Endodermal cell (in vitro differentiated cells): Measurements from ENCODE around the gene PSMC6. TPM values are rescaled to one million over a fixed set of nuclear protein-coding genes. Genes with fewer than 3 reads are reported as not detected.

Experiments used
- DNase-seq: peaks from one replicate; pipeline ENCODE4 v3.0.0-alpha.2; 2017
- H3K27ac ChIP-seq: 2 replicates; pipeline ENCODE4 v1.5.1; 2013; ENCODE audit warnings: mild to moderate bottlenecking, low read depth, low read length, moderate library complexity
- H3K27me3 ChIP-seq: 2 replicates; pipeline ENCODE4 v1.6.1; 2013; ENCODE audit warnings: mild to moderate bottlenecking, low read length, moderate library complexity; ENCODE audit not compliant: insufficient read depth, control insufficient read depth, poor library complexity, severe bottlenecking
- H3K36me3 ChIP-seq: 2 replicates; pipeline ENCODE4 v1.7.0; 2013; ENCODE audit warnings: mild to moderate bottlenecking, low read length, moderate library complexity; ENCODE audit not compliant: control insufficient read depth, insufficient read depth
- H3K4me1 ChIP-seq: one replicate; pipeline ENCODE4 v1.7.0; 2013; ENCODE audit warnings: low read length; ENCODE audit not compliant: control insufficient read depth, insufficient read depth
- H3K4me3 ChIP-seq: 2 replicates; pipeline ENCODE4 v1.5.1; 2013; ENCODE audit warnings: mild to moderate bottlenecking, low read length, moderate library complexity
- H3K9ac ChIP-seq: 2 replicates; pipeline ENCODE4 v1.6.1; 2013; ENCODE audit warnings: mild to moderate bottlenecking, low read length, moderate library complexity; ENCODE audit not compliant: poor library complexity, severe bottlenecking; ENCODE audit errors: extremely low read depth
- H3K9me3 ChIP-seq: 2 replicates; pipeline ENCODE4 v1.6.1; 2013; ENCODE audit warnings: mild to moderate bottlenecking, low read length, moderate library complexity; ENCODE audit not compliant: control insufficient read depth
- H3K27ac Mint-ChIP-seq: 2 replicates; pipeline ENCODE4 v1.8.0; 2020; ENCODE audit warnings: mixed read lengths
- H3K27me3 Mint-ChIP-seq: 2 replicates; pipeline ENCODE4 v1.8.0; 2021; ENCODE audit warnings: mild to moderate bottlenecking, mixed read lengths; ENCODE audit not compliant: insufficient read depth
- H3K36me3 Mint-ChIP-seq: 2 replicates; pipeline ENCODE4 v1.8.0; 2020; ENCODE audit warnings: low read depth, mixed read lengths
- H3K4me1 Mint-ChIP-seq: 2 replicates; pipeline ENCODE4 v1.8.0; 2020; ENCODE audit warnings: mixed read lengths
- H3K4me3 Mint-ChIP-seq: 2 replicates; pipeline ENCODE4 v1.8.0; 2020; ENCODE audit warnings: mild to moderate bottlenecking, moderate library complexity, mixed read lengths
- H3K9me3 Mint-ChIP-seq: 2 replicates; pipeline ENCODE4 v1.8.0; 2020; ENCODE audit warnings: mild to moderate bottlenecking, mixed read lengths
- CTCF ChIP-seq: fragments of 200-600 bp; sonication (generic); conservative IDR thresholded peaks from 2 replicates; pipeline ENCODE4 v1.5.0; 2021; ENCODE audit warnings: antibody characterized with exemption, mild to moderate bottlenecking
- WGBS, 2 experiments: methylation state at CpG; one replicate each; pipeline versions ENCODE4 v1.1.5 to v1.1.7; 2013; ENCODE audit warnings: missing lambda C conversion rate in 2 of 2, mixed read lengths in 1 of 2; ENCODE audit not compliant: insufficient coverage in 1 of 2, insufficient read length in 1 of 2; 5-methylcytosine and 5-hydroxymethylcytosine counted together
- total RNA-seq, 2 donors: library from RNA; stranded (reverse); fragmentation: NEBNext Ultra II Directional in 1 of 2; extraction: Animal tissue kit (Norgen Biotek cat#: 25700) in 1 of 2; gene quantifications; 2 replicates in 1 of 2; 3 replicates in 1 of 2; pipeline ENCODE4 v1.2.1, GENCODE V29; 2021

PSMC6 gene
- total RNA-seq, 2 donors from 2014 or later = 102 to 121 TPM

GRCh38 chr14:52694761-52695480 lies 12.1 kb upstream of the PSMC6 start:
- Histone ChIP-seq H3K4me1 (no peaks in the 10 kb centered on the region), H3K36me3 (no peaks in the 10 kb centered on the region), H3K4me3 (peak overlapping the region; percentile 92), H3K27ac (no peak overlapping the region), H3K9me3 (no peaks in the 10 kb centered on the region), H3K27me3 (no peaks in the 10 kb centered on the region), H3K9ac (peak overlapping the region; percentile 55)
- H3K27ac Mint-ChIP-seq = peak overlapping the region; percentile 89
- no peaks in the 10 kb centered on the region for H3K9me3 Mint-ChIP-seq
- H3K36me3 Mint-ChIP-seq = peaks cover 4% of the 10 kb centered on the region
- no peak for TF ChIP-seq CTCF
- DNase-seq = peak; percentile 72
- peaks cover 33% of the 10 kb centered on the region for H3K4me1 Mint-ChIP-seq
- H3K27me3 Mint-ChIP-seq = peaks cover 3% of the 10 kb centered on the region
- H3K4me3 Mint-ChIP-seq = peak overlapping the region; percentile 82
- WGBS, 2 experiments = 1% methylated on average over 16 to 46 of the region's 46 CpGs

DNA sequence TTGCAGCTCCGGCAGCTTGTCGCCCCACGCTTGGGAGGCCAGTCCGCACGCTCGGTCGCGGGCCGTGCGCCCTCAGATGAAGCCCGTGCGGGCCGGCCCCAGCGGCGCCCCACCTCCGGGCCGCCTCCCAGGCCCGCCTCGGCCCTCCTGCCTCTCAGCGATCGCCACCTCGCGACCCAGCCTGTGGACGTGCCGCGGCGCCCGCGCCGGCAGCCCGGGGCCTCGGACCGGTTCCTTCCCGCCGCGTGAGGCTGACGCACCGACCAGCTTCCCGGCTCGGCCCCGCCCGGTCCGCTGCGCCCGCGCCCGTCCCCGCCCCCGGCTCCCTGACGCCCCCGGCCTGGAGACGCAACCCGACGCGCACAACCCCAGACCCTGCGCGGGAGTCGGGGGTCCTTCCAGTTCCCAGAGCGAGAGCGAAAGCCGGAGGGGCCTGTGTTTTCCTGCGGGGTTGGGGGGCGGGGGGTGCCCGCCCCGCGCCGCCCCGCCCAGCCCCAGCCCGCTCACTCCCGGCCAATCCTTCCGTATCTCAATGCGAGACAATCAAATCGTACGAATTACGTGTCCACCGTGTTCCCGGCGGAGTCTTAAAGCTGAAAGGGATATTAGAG lies 11.4 kb upstream of the PSMC6 start, which contains the start of gene ERO1A:
Gene ERO1A, minus strand, starts transcription at position 78 of the 611 bp plus-strand sequence. Its CDS starts 77 bp downstream, at position 1.
- Mint-ChIP-seq H3K4me3 (peak within 1 kb of the TSS; percentile 82), H3K36me3 (no peaks in the 10 kb centered on the region), H3K4me1 (peaks cover 33% of the 10 kb centered on the region), H3K27ac (peak within 1 kb of the TSS; percentile 89), H3K9me3 (no peaks in the 10 kb centered on the region), H3K27me3 (peaks cover 3% of the 10 kb centered on the region)
- peak within 1 kb of the TSS; percentile 92 for H3K4me3 ChIP-seq
- H3K9ac ChIP-seq = peak within 1 kb of the TSS; percentile 55
- no peaks in the 10 kb centered on the region for H3K36me3 ChIP-seq
- 1% methylated on average over 23 to 78 of the region's 78 CpGs for WGBS, 2 experiments
- no peaks in the 10 kb centered on the region for H3K9me3 ChIP-seq
- no peak within 1 kb of the TSS for H3K27ac ChIP-seq
- TF ChIP-seq CTCF = no peak
- H3K27me3 ChIP-seq = no peaks in the 10 kb centered on the region
- DNase-seq = peak; percentile 87
- no peaks in the 10 kb centered on the region for H3K4me1 ChIP-seq

DNA sequence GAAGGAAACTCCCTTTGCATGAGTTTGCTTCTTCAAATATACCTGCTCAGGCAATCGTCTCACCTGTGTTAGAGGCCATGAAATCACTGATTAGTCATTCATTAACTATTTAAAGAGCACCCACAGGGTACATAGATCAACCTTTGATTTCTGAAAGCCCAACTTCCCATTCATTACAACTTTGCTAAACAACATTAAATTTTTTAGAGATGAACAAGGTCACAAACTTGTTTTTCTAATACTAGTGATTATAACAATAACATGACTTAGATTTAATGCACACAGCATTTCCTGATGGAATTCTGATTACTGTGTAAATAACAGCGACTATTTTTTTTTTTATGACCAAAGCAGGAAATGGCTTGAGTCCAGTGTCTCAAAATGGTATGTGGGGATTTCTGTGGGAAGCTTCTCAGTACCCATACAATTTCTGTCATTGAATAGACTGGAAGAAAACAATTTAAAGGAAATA lies 6.3 kb upstream of the PSMC6 start:
- H3K4me3 Mint-ChIP-seq = no peak overlapping the region
- Histone ChIP-seq H3K4me1 (no peaks in the 10 kb centered on the region), H3K4me3 (no peak overlapping the region), H3K36me3 (no peaks in the 10 kb centered on the region), H3K9me3 (no peaks in the 10 kb centered on the region), H3K9ac (no peak overlapping the region), H3K27me3 (no peaks in the 10 kb centered on the region), H3K27ac (no peak overlapping the region)
- 40 to 74% methylated on average over 1 to 2 of the region's 2 CpGs for WGBS, 2 experiments
- DNase-seq = no peak
- no peak overlapping the region for H3K27ac Mint-ChIP-seq
- no peak for TF ChIP-seq CTCF
- H3K9me3 Mint-ChIP-seq = no peaks in the 10 kb centered on the region
- H3K4me1 Mint-ChIP-seq = peaks cover 5% of the 10 kb centered on the region
- H3K27me3 Mint-ChIP-seq = no peaks in the 10 kb centered on the region
- no peaks in the 10 kb centered on the region for H3K36me3 Mint-ChIP-seq
